NCI-H146 (cell line): ENCODE measurements around the gene HSFY1.
"Not testable (repeated sequence)": the region's sequence is repeated elsewhere in the genome, so short reads cannot be mapped to it uniquely, and the experiment has no call there.

Experiments
- DNase-seq: peaks from one replicate; lab custom pipeline; 2025; lab: John Stamatoyannopoulos, UW

The HSFY1 gene

GRCh38 chrY:18546420-18546819, at the start of gene HSFY1:
Gene HSFY1, plus strand, starts transcription at chrY:18546720. Its CDS starts 68 bp downstream, at chrY:18546788.
- not testable (repeated sequence) for DNase-seq

GRCh38 chrY:18504266-18504665, 42.3 kb upstream of the HSFY1 start:
- not testable (repeated sequence) for DNase-seq

- not testable (repeated sequence) for DNase-seq
Observed at GRCh38 chrY:18530995-18531655, 15.4 kb upstream of the HSFY1 start.

GRCh38 chrY:18538952-18539351, 7.6 kb upstream of the HSFY1 start:
- DNase-seq, result not testable (repeated sequence)

GRCh38 chrY:18553132-18553531, 6.6 kb downstream of the HSFY1 start:
- DNase-seq, result not testable (repeated sequence)

- DNase-seq, result not testable (repeated sequence)
Observed at GRCh38 chrY:18565915-18566314, 19.4 kb downstream of the HSFY1 start.
